ENCODE measurements around the gene NOS1AP.
"Not testable (repeated sequence)": the region's sequence is repeated elsewhere in the genome, so short reads cannot be mapped to it uniquely, and the experiment has no call there.

The NOS1AP gene

DNA sequence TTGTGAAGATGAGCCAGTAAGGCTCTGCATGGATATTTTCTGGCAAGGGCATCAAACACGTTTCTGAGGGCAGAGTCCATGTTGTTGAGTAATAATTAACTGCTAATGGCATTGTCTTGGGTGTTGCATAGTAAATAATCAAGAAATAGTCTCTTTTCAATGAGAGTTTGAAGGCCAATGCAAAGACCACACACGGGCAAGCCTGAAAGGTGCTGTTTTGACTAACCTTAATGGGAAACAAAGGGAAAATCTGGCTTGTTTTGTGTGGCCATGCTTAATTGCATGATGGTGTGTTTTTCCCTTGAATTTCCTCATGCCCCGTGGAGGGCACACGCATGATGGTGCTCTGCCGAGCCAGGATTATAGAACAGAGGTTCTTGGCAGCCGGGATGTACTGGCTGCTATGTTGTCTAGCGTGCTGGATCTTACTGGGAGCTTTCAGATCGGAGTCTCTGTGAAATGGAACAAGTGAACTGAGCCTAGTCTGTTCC is 127.6 kb downstream of the NOS1AP start:
- DNase-seq, result no peak

DNA sequence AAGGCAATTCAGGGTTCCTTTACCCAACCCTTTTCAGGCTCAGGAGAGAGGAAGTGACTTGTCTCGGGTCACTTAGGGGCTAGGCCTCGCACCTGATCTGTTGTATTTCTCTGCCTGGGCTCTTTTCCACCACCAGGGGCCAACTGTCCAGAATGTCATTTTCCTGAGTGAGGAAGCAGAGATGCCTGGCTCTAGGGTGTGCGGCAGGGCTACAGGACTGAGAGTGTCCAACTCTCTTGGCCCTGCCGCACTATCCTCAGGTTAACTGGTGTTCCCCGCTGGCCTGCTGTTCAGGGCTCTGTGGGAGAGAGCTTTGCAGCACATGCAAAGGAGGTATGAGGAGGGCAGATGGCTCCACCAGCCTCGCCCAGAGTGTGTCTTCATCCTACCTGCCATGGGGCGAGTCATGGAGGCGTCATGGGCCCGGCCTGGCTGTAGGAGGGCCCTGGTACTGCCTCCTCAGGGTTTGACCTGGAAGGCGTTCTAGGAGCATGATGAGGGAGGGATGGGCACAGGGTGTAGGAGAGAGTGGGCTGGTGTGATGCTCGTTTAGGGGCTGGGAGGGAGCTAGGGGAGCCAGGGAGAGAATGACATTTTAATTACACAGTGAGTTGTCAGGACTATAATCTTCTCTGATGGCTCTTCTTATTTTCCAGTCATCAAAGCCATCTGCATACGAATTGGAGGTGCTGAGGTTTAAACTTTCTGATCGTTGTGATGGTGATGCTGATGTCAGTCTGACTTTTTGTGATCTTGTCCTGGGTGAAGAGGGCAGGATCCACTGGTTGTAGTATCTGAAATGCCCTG is 128.3 kb downstream of the NOS1AP start:
- no peak for DNase-seq

DNA sequence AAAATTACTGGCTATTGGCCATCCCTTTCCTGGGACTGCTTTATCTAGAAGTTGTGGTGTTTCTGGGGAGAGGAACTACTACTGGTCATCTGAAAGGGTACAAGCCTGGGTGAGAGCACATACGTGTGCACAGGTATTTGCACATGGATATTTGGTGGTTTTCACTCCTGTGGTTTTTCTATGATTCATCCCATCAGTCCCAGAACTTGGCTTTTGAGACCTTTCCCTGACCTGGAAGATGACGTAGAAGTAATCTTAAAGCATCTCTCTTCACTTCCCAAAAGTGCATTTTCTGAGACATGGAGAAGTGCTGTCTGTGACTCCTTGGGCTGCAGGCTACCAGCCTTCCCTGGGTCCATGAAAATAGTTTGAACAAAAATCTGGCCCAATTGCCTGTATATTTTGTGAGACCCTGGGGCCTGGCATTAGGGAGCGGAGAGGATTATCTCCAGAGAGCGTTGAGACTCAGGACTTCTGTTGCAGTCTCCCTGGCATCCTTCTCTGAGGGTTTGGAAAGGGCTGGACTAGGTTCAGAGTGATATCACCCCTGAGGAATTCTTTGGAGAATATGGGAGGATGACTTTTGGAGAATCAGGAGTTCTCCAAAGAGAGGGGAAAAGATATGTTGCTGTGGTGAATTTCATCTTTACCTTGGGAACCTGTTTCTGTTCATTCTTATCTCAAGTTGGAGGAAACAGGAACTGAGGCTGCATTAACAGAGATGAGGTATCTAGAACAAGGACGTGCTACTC is 130.8 kb downstream of the NOS1AP start:
- no peak for DNase-seq

DNA sequence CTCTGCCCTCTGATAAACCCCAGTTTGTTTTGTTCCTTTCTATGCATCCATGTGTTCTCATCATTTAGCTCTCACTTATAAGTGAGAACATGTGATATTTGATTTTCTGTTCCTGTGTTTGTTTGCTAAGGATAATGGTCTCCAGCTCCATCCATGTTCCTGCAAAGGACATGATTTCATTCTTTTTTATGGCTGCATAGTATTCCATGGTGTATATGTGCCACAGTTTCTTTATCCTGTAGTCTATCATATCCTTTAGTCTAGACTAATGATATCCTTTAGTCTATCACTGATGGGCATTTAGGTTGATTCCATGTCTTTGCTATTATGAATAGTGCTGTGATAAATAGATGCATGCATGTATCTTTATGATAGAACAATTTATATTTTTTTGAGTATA is 131.6 kb downstream of the NOS1AP start:
- not testable (repeated sequence) for DNase-seq

DNA sequence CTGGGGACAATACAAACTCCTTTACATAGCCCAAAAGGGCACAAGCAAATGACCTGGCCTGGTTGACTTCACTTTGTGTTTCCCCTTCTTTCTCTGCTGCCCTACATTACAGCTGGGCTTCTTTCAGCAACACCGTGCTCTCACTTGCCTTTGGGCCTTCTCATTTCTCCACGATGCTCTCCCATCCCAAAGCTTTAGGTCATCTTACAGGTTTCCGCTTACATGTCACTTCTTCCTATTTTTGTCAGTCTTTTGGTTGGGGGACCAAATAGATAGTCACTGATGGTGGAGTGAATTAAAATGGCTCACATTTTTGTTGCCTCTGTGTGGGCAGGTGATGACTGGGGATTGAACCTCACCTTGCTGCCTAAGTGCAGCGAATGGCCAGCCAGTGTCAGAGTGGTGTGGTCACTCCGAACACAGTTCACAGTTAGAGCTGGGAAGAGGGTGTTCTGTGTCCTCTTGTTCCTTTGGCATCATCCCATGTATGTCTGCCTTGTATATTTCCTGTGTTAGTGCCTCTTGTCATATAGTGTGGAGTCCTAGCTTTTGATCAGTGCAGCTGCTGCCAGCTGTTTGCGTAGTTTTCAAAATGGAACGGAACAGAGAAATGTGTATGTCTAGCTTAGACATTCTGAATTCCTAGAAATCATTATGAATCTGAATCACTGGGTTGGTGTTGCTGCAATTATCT is 134.8 kb downstream of the NOS1AP start:
- DNase-seq, result no peak

DNA sequence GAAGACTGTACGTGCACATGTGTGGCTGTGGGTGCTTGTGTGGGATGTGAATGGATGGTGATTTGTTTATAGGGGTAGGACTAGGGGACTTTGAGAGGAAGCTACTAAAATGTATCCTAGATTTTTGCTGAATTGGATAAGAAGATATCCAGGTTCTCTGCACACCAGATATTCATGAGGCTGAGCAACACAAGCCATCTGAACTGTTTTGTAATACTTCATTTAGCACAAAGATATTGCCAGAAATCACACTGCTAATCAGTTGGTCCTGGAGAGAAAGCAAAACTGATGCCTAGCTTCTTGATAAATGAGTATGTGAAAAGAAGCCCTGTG is 135.3 kb downstream of the NOS1AP start:
- DNase-seq, result no peak

DNA sequence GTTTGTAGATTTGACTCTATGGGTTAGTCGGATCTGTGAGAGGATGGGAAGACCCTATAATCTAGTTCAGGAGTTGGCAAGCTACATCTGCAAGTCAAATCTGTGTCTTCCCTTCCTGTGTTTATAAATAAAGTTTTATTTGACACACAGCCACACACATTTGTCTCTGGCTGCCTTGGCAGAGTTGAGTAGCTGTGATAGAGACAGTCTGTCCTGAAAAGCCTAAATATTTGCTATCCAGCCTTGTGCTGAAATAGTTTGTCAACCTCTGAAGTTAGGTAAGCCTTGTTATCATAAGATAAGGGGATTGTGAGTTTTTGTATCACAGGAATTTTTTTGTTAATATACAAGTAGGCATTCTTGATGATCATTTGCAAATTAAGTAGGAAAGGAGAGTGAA is 136.8 kb downstream of the NOS1AP start:
- no peak for DNase-seq

DNA sequence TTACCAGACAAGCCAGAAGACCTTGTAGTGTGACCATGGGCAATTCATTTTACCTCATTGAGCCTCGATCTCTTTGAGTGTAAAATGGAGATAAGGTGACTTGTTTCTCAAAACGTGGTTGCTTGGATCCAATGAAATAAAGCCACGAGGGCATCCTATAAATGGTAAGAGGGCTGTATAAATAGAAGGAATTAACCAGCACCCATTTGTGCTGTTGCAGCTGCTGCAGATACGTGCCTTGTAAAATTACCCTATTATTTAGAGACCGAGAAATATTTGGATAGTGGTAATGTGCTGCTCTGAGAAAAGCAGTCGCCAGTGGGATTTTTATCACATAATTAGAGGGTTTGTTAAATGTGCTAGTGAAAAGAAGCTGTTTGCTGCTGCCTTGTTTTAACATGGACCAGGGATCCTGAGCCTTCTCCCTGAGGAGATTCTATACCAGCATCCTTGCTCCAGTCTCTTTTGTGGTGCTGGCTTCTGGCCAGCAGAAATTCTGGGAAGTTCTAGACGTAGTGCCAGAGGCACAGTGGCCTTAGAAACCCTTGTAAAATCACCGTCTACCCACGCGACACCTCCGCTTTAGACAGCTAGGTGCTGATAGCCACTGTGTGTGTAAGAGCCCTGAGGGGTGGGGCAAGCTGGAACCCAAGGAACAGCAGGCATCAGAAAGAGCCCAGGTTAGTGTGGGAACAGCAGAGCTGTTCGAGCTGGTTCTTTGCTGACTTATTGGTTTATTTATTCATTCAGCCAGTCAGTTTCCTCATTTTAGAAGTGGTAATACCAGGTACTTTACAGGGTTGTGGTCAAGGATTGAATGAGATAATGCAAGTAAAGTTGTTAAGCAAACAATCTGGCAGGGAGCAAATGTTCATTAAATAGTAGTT is 137.5 kb downstream of the NOS1AP start:
- DNase-seq, result no peak

DNA sequence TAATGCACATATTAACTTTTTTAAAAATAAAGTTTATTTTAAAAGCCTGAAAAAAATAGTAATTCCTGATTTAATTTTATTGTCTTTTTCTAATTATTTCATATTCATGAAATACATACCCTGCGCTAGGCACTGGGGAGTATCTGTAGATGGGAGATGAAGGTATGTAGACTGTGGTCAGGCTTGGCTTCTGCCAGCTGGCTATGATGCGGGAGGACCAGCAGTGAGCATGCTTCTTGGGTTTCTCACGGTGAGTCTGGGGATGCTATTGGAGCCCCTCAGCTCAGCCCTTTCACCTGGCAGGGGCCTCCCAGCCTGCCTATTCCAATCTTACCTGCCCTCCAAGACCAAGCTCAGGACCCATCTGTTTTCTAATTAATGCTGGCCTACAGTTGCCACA is 138.4 kb downstream of the NOS1AP start:
- no peak for DNase-seq

DNA sequence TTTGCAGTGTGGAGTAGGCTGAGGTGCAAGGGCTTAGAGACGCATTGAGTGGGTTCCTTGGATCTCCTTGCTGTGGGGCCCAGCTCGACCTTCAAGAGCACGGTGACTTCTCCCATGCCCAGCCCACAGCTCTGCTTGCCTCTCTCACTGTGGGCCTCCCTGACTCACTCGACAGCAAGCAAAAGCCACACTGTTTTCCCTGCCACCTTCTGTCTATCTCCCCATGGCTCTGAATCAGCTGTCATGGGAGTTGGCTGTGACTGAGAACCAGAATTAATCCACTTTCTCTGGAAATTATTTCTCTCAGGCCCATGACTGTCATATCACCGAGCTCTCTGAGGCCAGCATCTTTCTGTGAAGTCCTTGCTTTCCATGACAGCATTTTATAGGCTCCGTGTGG is 140.7 kb downstream of the NOS1AP start:
- no peak for DNase-seq

DNA sequence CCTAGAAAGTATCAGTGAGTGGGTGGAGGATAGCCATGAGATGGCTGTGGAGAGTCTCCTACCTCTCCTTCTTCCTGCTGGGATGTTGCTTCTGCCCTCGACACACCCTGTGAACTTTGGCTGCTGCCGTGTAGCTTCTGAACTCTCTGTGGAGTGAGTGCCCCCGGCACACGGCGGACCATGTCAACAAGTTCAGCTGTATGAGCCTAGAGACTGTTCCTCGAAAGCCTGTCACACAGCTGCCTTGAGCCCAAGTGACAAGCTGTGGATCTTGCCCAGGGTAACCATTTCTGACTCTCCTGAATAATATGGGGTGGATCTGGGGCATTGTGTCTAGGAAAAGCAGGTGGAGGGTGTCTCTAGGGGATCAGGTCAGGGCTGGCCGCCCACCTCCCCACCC is 143.2 kb downstream of the NOS1AP start:
- no peak for DNase-seq

DNA sequence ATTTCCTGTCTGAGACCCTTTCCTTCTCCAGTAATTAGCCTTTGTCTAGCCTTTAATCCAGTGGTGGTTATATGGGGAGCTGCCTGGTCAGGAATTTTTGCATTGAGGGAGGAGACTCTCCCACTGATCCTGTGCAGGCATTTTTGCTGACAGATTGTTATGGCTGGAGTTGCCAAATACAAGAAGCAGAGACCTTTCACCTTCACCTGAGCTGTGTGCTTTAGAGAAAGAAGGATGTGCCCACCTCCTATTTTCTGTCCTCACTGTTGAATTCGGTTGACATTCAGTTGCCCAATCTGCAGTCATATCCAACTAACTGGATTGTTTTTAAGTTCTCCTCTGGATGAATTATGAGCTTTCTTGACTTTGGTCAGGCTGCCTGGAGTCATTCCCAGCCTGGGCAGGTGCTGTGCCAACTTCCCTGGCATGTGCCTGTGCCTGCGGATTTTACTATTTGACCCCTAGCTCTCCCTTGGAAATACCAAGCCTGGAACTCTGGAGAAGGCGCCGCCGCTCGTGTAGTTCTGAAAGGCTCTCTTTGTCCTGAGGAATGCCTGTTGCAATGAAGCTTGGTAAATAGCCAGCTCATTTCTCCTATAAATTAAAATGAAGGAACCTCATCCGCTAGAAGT is 143.9 kb downstream of the NOS1AP start:
- no peak for DNase-seq

DNA sequence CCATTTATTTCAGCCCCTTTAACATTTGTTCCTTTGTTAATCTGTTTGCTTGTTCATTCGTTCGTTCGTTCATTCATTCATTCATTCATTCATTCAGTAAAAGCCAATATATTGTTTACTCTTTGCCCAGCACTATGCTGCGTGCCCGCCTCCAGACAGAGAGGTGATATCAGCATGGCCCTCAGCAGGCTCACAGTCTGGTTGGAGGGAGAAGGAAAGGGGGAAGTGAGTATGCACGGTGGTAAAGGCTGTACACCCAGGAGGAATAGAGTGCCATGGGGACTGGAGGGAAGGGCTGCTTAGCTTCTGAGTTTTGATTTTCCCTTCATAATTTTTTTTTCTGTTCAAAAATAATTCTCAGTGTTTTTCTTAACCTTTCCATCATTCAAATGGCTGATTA is 144.7 kb downstream of the NOS1AP start:
- no peak for DNase-seq

DNA sequence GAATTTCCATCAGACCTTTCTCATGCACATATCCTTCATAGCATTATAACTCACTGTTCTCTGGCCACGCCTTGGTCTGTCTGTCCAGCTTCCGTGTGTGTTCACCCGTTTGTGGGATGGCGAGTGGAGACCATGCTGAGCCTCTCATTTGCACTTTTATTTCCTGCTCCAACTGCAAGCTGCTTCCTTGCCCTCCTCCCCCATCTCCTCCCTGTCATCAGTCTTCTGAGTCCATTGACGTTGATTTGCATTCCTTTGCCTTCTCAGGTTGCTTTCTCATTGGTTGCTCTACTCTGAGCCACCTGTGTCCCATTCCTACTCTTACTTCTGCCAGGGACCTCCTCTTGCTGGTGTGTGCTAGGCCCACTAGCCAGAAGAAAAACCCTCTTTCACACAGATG is 146.4 kb downstream of the NOS1AP start:
- no peak for DNase-seq

DNA sequence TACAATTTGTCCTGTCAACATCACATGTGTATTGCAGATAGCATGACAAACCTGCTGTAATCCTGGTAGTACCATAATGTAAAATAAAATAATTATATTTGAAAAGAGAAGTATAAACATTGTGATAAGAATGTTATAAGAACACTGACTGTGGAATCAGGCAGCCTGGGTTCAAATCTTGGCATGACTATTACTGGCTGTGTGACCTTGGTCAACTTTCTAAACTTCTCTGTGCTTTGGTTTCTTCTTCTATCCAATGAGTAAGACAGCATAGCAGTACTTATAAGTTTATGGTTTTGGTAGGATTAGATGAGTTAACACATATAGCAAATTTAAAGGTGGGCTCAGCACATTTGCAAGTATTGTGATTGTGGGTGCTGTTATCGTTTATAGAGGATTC is 147.1 kb downstream of the NOS1AP start:
- no peak for DNase-seq

DNA sequence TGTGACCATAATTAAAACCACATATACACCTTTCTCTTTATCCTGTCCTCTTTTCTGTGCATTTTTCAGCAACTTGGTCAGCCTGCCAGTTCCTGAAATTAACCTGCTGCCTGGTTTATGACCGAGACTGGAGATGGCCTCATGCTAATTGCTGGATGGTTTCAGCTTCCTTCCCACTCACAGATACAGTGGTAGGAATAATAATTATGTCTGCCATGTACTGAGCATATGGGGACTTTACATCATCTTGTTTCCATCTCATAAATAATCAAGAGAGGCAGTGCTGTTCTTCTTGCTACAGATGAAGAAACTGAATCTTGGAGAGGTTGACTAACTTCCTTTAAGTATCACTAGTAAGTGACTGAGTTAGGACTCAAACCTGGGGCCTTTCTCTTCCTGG is 148.2 kb downstream of the NOS1AP start:
- no peak for DNase-seq

DNA sequence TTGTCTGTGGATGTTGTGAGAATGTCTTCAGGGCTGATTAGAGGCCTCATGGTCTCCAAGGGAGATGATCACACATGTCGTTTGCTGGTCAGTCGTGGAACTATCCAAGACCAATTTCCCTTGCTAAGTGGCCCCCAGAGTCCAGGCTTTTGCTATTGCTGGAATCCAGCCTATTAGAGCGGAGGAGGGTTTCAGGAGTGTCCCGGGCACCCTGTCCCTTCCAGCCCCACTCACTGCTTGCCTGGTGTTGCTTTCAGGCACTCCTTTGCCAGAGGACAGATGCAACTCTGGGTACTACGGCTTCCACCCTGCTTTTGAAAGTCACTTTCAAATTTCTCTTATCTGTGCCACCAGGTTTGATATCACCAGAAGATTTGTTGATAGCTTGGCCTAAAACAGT is 149.1 kb downstream of the NOS1AP start:
- DNase-seq, result no peak

DNA sequence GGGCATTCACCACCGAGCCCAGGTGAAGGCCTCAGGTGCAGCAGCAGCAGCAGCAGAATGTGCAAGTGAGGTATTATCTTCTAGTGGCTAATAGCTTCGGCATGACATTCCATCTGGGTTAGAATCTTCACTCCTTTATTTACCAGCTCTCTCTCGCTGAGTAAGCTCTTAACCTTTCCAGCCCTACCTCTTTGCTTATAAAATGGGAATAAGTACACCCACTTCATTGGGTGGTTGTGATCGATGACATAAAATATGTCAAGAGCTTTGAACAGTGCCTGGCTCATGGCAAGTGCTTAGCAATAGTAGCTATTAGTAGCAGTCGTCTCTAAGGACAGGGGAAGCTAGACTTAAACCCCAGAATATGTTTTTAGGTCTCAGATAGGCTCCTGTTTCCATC is 149.5 kb downstream of the NOS1AP start:
- DNase-seq, result no peak

DNA sequence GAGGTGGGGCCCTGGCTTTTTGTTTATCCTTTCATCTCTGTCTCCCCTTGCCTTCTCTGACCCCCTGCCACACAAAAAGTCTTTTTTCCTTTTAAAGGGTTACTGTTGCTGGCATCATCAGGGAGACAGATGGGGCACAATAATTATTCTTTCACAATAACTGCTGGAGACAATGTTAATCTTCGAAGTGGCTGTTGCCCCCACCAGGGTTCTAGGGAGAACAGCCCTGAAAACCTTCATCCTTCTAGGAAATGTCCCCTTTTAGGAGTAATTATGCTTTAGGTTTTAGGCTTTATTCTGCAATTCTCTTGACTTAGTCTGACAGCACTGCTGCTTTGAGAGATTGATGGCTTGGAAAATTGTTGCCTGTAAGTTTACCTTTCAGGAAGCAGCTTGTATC is 150.0 kb downstream of the NOS1AP start:
- no peak for DNase-seq

DNA sequence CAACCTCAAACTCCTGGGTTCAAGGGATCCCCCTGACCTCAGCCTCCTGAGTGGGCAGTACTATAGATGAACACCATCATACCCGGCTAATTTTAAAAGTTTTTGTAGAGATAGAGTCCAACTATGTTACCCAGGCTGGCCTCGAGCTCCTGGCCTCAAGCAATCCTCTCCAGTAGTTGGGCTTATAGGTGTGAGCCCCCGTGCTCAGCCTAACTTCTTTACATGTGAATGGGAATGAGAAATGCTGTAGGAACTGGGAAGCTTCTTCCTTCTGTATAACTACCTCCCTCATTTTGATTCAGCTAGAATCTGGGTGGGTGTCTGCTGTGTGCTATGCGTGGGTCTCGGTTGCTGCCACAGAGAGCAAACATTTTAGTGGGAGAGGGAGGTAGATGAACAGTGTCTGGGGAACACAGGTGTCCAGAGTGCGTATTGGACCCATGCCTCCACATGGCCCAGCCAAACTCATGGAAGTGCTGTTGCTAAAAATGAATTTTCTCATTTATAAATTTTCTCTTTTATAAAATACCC is 150.6 kb downstream of the NOS1AP start:
- DNase-seq, result no peak

DNA sequence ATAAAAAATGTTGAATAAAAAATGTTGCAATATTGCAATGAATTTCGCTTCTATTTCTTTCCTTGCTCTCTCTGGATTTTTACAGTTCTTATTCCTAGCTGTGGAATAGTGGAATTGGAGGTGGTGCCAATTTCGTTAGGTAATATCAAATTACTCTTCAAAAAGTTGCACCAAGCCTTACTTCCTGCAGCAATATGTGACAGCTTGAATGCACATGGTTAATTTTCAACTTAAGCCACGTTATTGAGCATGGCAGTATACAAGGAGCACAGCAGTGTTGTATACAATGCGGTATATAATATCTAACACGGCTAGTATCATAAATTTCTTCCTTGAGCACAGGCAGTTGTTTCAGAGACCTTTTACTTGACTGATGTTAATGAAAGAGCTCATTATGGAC is 152.5 kb downstream of the NOS1AP start:
- no peak for DNase-seq

DNA sequence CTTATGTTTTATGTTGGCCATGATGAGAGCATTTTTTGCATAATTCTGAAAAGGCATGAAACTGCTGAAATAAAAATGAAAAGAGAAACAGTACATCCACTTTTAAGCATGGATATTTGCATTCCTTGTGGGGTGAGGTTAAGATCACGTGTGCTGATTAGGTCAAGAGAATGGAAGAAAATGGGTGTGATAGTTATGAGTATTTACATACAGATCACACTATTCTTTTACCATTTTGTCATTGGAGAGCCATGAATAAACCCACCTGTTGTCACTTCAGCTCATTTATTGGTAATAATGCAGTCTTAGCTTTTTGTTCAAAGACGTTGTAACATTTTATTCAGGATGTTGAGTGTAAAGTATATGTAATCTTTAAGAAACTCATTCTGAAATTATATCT is 153.2 kb downstream of the NOS1AP start:
- no peak for DNase-seq
